ENCODE measurements around the gene SELPLG.
"Not testable (repeated sequence)": the region's sequence is repeated elsewhere in the genome, so short reads cannot be mapped to it uniquely, and the experiment has no call there.

The SELPLG gene

GRCh38 chr12:108596854-108597558 is 36.7 kb downstream of the SELPLG start:
- Histone ChIP-seq H3K9ac (ENCODE audit: low read depth, low read length) (no peak overlapping the region), H3K36me3 (ENCODE audit: control insufficient read depth, insufficient read depth, low read length) (no peaks in the 10 kb centered on the region), H3K9me3 (ENCODE audit: control insufficient read depth, insufficient read depth, low read length) (no peaks in the 10 kb centered on the region), H3K27me3 (ENCODE audit: control insufficient read depth, insufficient read depth, low read length) (no peaks in the 10 kb centered on the region), H3K4me1 (ENCODE audit: control insufficient read depth, insufficient read depth, low read length) (no peaks in the 10 kb centered on the region), H3K4me3 (ENCODE audit: low read depth, low read length) (no peak overlapping the region)

- H3K36me3 ChIP-seq (ENCODE audit: control insufficient read depth, insufficient read depth, low read length): no peaks in the 10 kb centered on the region
- H3K9me3 ChIP-seq (ENCODE audit: control insufficient read depth, insufficient read depth, low read length): no peaks in the 10 kb centered on the region
Observed at GRCh38 chr12:108595711-108596647, 37.7 kb downstream of the SELPLG start.

GRCh38 chr12:108594960-108595710 is 38.6 kb downstream of the SELPLG start:
- no peak overlapping the region for H3K9ac ChIP-seq (ENCODE audit: low read depth, low read length)
- H3K4me1 ChIP-seq (ENCODE audit: control insufficient read depth, insufficient read depth, low read length): no peaks in the 10 kb centered on the region
- H3K4me3 ChIP-seq (ENCODE audit: low read depth, low read length): no peak overlapping the region
- H3K36me3 ChIP-seq (ENCODE audit: control insufficient read depth, insufficient read depth, low read length): no peaks in the 10 kb centered on the region
- no peaks in the 10 kb centered on the region for H3K27me3 ChIP-seq (ENCODE audit: control insufficient read depth, insufficient read depth, low read length)
- no peaks in the 10 kb centered on the region for H3K9me3 ChIP-seq (ENCODE audit: control insufficient read depth, insufficient read depth, low read length)

More at GRCh38 chr12:108595711-108596647, 37.7 kb downstream of the SELPLG start:
- no peak overlapping the region for H3K9ac ChIP-seq (ENCODE audit: low read depth, low read length)
- no peaks in the 10 kb centered on the region for H3K4me1 ChIP-seq (ENCODE audit: control insufficient read depth, insufficient read depth, low read length)
- no peak overlapping the region for H3K4me3 ChIP-seq (ENCODE audit: low read depth, low read length)
- H3K27me3 ChIP-seq (ENCODE audit: control insufficient read depth, insufficient read depth, low read length): no peaks in the 10 kb centered on the region

GRCh38 chr12:108594323-108594903 is 39.3 kb downstream of the SELPLG start:
- H3K9ac ChIP-seq (ENCODE audit: low read depth, low read length): no peak overlapping the region
- peaks cover 2% of the 10 kb centered on the region for H3K4me1 ChIP-seq (ENCODE audit: control insufficient read depth, insufficient read depth, low read length)
- H3K9me3 ChIP-seq (ENCODE audit: control insufficient read depth, insufficient read depth, low read length): no peaks in the 10 kb centered on the region
- H3K27me3 ChIP-seq (ENCODE audit: control insufficient read depth, insufficient read depth, low read length): no peaks in the 10 kb centered on the region
- H3K4me3 ChIP-seq (ENCODE audit: low read depth, low read length): no peak overlapping the region
- no peaks in the 10 kb centered on the region for H3K36me3 ChIP-seq (ENCODE audit: control insufficient read depth, insufficient read depth, low read length)

- H3K9ac ChIP-seq (ENCODE audit: low read depth, low read length): no peak overlapping the region
- H3K4me3 ChIP-seq (ENCODE audit: low read depth, low read length): no peak overlapping the region
- peaks cover 6% of the 10 kb centered on the region for H3K4me1 ChIP-seq (ENCODE audit: control insufficient read depth, insufficient read depth, low read length)
- H3K27me3 ChIP-seq (ENCODE audit: control insufficient read depth, insufficient read depth, low read length): no peaks in the 10 kb centered on the region
- H3K36me3 ChIP-seq (ENCODE audit: control insufficient read depth, insufficient read depth, low read length): no peaks in the 10 kb centered on the region
- no peaks in the 10 kb centered on the region for H3K9me3 ChIP-seq (ENCODE audit: control insufficient read depth, insufficient read depth, low read length)
Observed at GRCh38 chr12:108592033-108592909, 41.4 kb downstream of the SELPLG start.

GRCh38 chr12:108591267-108591980 is 42.3 kb downstream of the SELPLG start:
- Histone ChIP-seq H3K4me3 (ENCODE audit: low read depth, low read length) (no peak overlapping the region), H3K9ac (ENCODE audit: low read depth, low read length) (no peak overlapping the region), H3K9me3 (ENCODE audit: control insufficient read depth, insufficient read depth, low read length) (no peaks in the 10 kb centered on the region), H3K27me3 (ENCODE audit: control insufficient read depth, insufficient read depth, low read length) (no peaks in the 10 kb centered on the region), H3K36me3 (ENCODE audit: control insufficient read depth, insufficient read depth, low read length) (no peaks in the 10 kb centered on the region), H3K4me1 (ENCODE audit: control insufficient read depth, insufficient read depth, low read length) (peaks cover 6% of the 10 kb centered on the region)

GRCh38 chr12:108590463-108590862 is 43.2 kb downstream of the SELPLG start:
- not testable (repeated sequence) for H3K4me1 ChIP-seq (ENCODE audit: control insufficient read depth, insufficient read depth, low read length); H3K9ac ChIP-seq (ENCODE audit: low read depth, low read length); H3K27me3 ChIP-seq (ENCODE audit: control insufficient read depth, insufficient read depth, low read length); H3K4me3 ChIP-seq (ENCODE audit: low read depth, low read length); H3K9me3 ChIP-seq (ENCODE audit: control insufficient read depth, insufficient read depth, low read length); H3K36me3 ChIP-seq (ENCODE audit: control insufficient read depth, insufficient read depth, low read length)

GRCh38 chr12:108589840-108590229 is 43.9 kb downstream of the SELPLG start:
- H3K9ac ChIP-seq (ENCODE audit: low read depth, low read length): no peak overlapping the region
- H3K9me3 ChIP-seq (ENCODE audit: control insufficient read depth, insufficient read depth, low read length): no peaks in the 10 kb centered on the region

GRCh38 chr12:108589028-108589839 is 44.5 kb downstream of the SELPLG start:
- Histone ChIP-seq H3K9me3 (ENCODE audit: control insufficient read depth, insufficient read depth, low read length) (no peaks in the 10 kb centered on the region), H3K9ac (ENCODE audit: low read depth, low read length) (no peak overlapping the region), H3K36me3 (ENCODE audit: control insufficient read depth, insufficient read depth, low read length) (no peaks in the 10 kb centered on the region), H3K4me1 (ENCODE audit: control insufficient read depth, insufficient read depth, low read length) (peaks cover 6% of the 10 kb centered on the region), H3K27me3 (ENCODE audit: control insufficient read depth, insufficient read depth, low read length) (no peaks in the 10 kb centered on the region), H3K4me3 (ENCODE audit: low read depth, low read length) (no peak overlapping the region)

More at GRCh38 chr12:108589840-108590229, 43.9 kb downstream of the SELPLG start:
- H3K4me1 ChIP-seq (ENCODE audit: control insufficient read depth, insufficient read depth, low read length): peaks cover 6% of the 10 kb centered on the region
- no peak overlapping the region for H3K4me3 ChIP-seq (ENCODE audit: low read depth, low read length)
- H3K27me3 ChIP-seq (ENCODE audit: control insufficient read depth, insufficient read depth, low read length): no peaks in the 10 kb centered on the region
- no peaks in the 10 kb centered on the region for H3K36me3 ChIP-seq (ENCODE audit: control insufficient read depth, insufficient read depth, low read length)

GRCh38 chr12:108587826-108588225 is 45.9 kb downstream of the SELPLG start:
- H3K9ac ChIP-seq (ENCODE audit: low read depth, low read length): no peak overlapping the region
- peaks cover 6% of the 10 kb centered on the region for H3K4me1 ChIP-seq (ENCODE audit: control insufficient read depth, insufficient read depth, low read length)
- H3K36me3 ChIP-seq (ENCODE audit: control insufficient read depth, insufficient read depth, low read length): no peaks in the 10 kb centered on the region
- H3K9me3 ChIP-seq (ENCODE audit: control insufficient read depth, insufficient read depth, low read length): no peaks in the 10 kb centered on the region
- H3K27me3 ChIP-seq (ENCODE audit: control insufficient read depth, insufficient read depth, low read length): no peaks in the 10 kb centered on the region
- H3K4me3 ChIP-seq (ENCODE audit: low read depth, low read length): no peak overlapping the region

Data from iPS-15b (cell line).